ENCODE measurements around the gene CDK8. TPM values are rescaled to one million over a fixed set of nuclear protein-coding genes. Genes with fewer than 3 reads are reported as not detected.

CDK8 gene
- total RNA-seq, 1 donor from 2014 or later: 25.3 TPM

DNA sequence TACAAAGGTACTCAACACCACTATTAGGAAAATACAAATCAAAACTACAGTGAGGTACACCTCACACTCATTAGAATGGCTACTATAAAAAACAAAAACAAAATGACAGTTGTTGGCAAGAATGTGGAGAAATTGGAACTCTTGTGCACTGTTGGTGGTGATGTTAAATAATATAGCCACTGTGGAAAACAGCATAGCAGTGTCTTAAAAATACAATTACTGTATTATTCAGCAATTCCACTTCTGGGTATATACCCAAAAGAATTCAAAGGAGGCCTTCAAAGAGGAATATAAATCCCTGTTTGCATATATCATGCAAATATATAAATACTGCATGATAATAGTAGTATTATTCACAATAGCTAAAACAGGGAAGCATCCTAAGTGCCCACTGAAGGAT is 66.8 kb downstream of the CDK8 start:
- no peak for TF ChIP-seq CTCF (IDR thresholded peaks at IDR 0.05; ENCODE audit: unreplicated experiment)
- Mint-ChIP-seq H3K4me3 (no peak overlapping the region), H3K9me3 (no peaks in the 10 kb centered on the region), H3K27ac (no peak overlapping the region), H3K4me1 (peaks cover 7% of the 10 kb centered on the region), H3K27me3 (ENCODE audit: low read depth) (no peaks in the 10 kb centered on the region), H3K36me3 (no peaks in the 10 kb centered on the region)
- DNase-seq (ENCODE audit: low spot score in 2 of 2, unreplicated experiment in 2 of 2): no peak

GRCh38 chr13:26323127-26323526 is 69.2 kb downstream of the CDK8 start:
- Mint-ChIP-seq H3K27ac (no peak overlapping the region), H3K4me1 (peaks cover 7% of the 10 kb centered on the region), H3K9me3 (no peaks in the 10 kb centered on the region), H3K36me3 (no peaks in the 10 kb centered on the region), H3K4me3 (no peak overlapping the region), H3K27me3 (ENCODE audit: low read depth) (no peaks in the 10 kb centered on the region)
- no peak for DNase-seq (ENCODE audit: low spot score in 2 of 2, unreplicated experiment in 2 of 2)
- TF ChIP-seq CTCF (IDR thresholded peaks at IDR 0.05; ENCODE audit: unreplicated experiment): no peak

GRCh38 chr13:26323764-26324163 is 69.8 kb downstream of the CDK8 start:
- peaks cover 2% of the 10 kb centered on the region for H3K36me3 Mint-ChIP-seq
- H3K4me1 Mint-ChIP-seq: peaks cover 7% of the 10 kb centered on the region
- no peak for DNase-seq (ENCODE audit: low spot score in 2 of 2, unreplicated experiment in 2 of 2)
- H3K27me3 Mint-ChIP-seq (ENCODE audit: low read depth): no peaks in the 10 kb centered on the region
- no peak overlapping the region for H3K27ac Mint-ChIP-seq
- H3K9me3 Mint-ChIP-seq: peaks cover 3% of the 10 kb centered on the region
- TF ChIP-seq CTCF (IDR thresholded peaks at IDR 0.05; ENCODE audit: unreplicated experiment): no peak
- H3K4me3 Mint-ChIP-seq: no peak overlapping the region

DNA sequence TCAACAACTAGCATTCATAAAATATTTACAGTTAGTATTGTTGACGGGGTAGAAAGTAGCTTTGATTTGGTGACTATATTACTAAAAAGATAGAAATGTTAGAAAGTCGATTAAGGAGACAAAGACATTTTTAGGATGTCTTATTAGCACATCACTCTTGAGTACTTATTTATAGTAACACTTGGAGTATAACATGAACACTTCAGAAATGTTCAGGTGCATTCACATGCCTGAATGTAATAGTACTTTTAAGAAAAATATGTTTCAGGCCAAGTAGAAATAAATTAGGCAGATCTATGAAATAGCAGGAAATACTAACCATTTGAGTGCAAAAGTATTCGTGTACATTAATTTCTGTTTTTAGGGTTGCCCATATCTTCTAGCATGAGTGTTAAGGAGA is 70.4 kb downstream of the CDK8 start:
- Mint-ChIP-seq H3K4me1 (peaks cover 7% of the 10 kb centered on the region), H3K9me3 (peaks cover 7% of the 10 kb centered on the region), H3K27me3 (ENCODE audit: low read depth) (no peaks in the 10 kb centered on the region), H3K27ac (no peak overlapping the region), H3K4me3 (no peak overlapping the region), H3K36me3 (peaks cover 5% of the 10 kb centered on the region)
- TF ChIP-seq CTCF (IDR thresholded peaks at IDR 0.05; ENCODE audit: unreplicated experiment): no peak
- no peak for DNase-seq (ENCODE audit: low spot score in 2 of 2, unreplicated experiment in 2 of 2)

- TF ChIP-seq CTCF (IDR thresholded peaks at IDR 0.05; ENCODE audit: unreplicated experiment): no peak
- peaks cover 7% of the 10 kb centered on the region for H3K4me1 Mint-ChIP-seq
- peaks cover 9% of the 10 kb centered on the region for H3K9me3 Mint-ChIP-seq
- peaks cover 8% of the 10 kb centered on the region for H3K36me3 Mint-ChIP-seq
- no peak for DNase-seq (ENCODE audit: low spot score in 2 of 2, unreplicated experiment in 2 of 2)
- no peak overlapping the region for H3K27ac Mint-ChIP-seq
- H3K27me3 Mint-ChIP-seq (ENCODE audit: low read depth): no peaks in the 10 kb centered on the region
- H3K4me3 Mint-ChIP-seq: no peak overlapping the region
Measured at GRCh38 chr13:26324867-26325266, 70.9 kb downstream of the CDK8 start.

DNA sequence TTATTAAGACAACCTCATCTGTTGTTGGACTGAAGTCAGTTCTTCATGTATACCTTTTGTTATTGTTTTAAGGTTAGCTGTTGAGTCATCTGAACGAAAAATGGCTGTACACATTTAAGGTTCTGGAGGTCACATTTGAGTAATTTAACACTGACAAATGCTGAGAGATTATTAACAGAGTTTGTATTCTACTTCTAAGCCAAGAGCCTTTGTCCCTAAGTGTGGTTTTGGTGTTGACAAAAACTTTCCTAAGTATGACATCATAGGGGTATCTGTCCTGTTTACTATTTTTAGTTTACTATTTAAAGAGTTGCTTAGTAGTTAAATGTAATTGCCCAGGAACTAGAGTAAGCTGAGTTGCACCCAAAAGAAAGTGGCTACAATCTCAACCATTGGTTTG is 71.9 kb downstream of the CDK8 start:
- no peaks in the 10 kb centered on the region for H3K27me3 Mint-ChIP-seq (ENCODE audit: low read depth)
- no peak overlapping the region for H3K4me3 Mint-ChIP-seq
- H3K27ac Mint-ChIP-seq: no peak overlapping the region
- H3K4me1 Mint-ChIP-seq: peaks cover 7% of the 10 kb centered on the region
- TF ChIP-seq CTCF (IDR thresholded peaks at IDR 0.05; ENCODE audit: unreplicated experiment): no peak
- H3K9me3 Mint-ChIP-seq: peaks cover 15% of the 10 kb centered on the region
- no peak for DNase-seq (ENCODE audit: low spot score in 2 of 2, unreplicated experiment in 2 of 2)
- H3K36me3 Mint-ChIP-seq: peaks cover 12% of the 10 kb centered on the region
